Stimulated activated CD4-positive, alpha-beta T cell treated with anti-CD3 and anti-CD28 coated beads, Interleukin-2, amount 100 ng/mL, for 48 hours (primary cell): ENCODE measurements around the gene TRABD2B.

Source experiments
- DNase-seq, 2 donors: peaks; one replicate each; pipeline ENCODE4 v3.0.0-alpha.2; 2020

TRABD2B gene

GRCh38 chr1:48019714-48020315 is 22.6 kb upstream of the TRABD2B start:
- no peak for DNase-seq

- DNase-seq: no peak
These were observed 21.6 kb upstream of the TRABD2B start for GRCh38 chr1:48018799-48019198.

GRCh38 chr1:48017716-48018115 is 20.5 kb upstream of the TRABD2B start:
- DNase-seq: no peak

- DNase-seq: no peak
These were observed 19.3 kb upstream of the TRABD2B start for GRCh38 chr1:48016515-48016914.

GRCh38 chr1:48013270-48013669 is 16.1 kb upstream of the TRABD2B start:
- no peak for DNase-seq

- DNase-seq: no peak
These were observed 9.9 kb upstream of the TRABD2B start for GRCh38 chr1:48007047-48007446.

- no peak for DNase-seq
These were observed 9.1 kb upstream of the TRABD2B start for GRCh38 chr1:48006264-48006663.

- DNase-seq: no peak
These were observed 8.3 kb upstream of the TRABD2B start for GRCh38 chr1:48005253-48006117.

- no peak for DNase-seq
These were observed 6.8 kb upstream of the TRABD2B start for GRCh38 chr1:48003741-48004531.

GRCh38 chr1:48002142-48002541 is 5.0 kb upstream of the TRABD2B start:
- no peak for DNase-seq

- DNase-seq: no peak
These were observed 4.5 kb upstream of the TRABD2B start for GRCh38 chr1:48001696-48002095.

GRCh38 chr1:48000883-48001282 is 3.7 kb upstream of the TRABD2B start:
- DNase-seq: no peak

- no peak for DNase-seq
These were observed 1.9 kb upstream of the TRABD2B start for GRCh38 chr1:47999097-47999496.

- DNase-seq: no peak
These were observed 1.3 kb upstream of the TRABD2B start for GRCh38 chr1:47998396-47998990.

GRCh38 chr1:47996406-47997226 is 569 bp downstream of the TRABD2B start:
- DNase-seq: no peak

- no peak for DNase-seq
These were observed 1.2 kb downstream of the TRABD2B start for GRCh38 chr1:47996060-47996405.

- DNase-seq: no peak
These were observed 1.7 kb downstream of the TRABD2B start for GRCh38 chr1:47995306-47996050.

- no peak for DNase-seq
These were observed 3.1 kb downstream of the TRABD2B start for GRCh38 chr1:47993881-47994625.

GRCh38 chr1:47993416-47993740 is 3.8 kb downstream of the TRABD2B start:
- DNase-seq: no peak

- no peak for DNase-seq
These were observed 4.3 kb downstream of the TRABD2B start for GRCh38 chr1:47992720-47993415.
